Stimulated activated naive CD8-positive, alpha-beta T cell treated with anti-CD3 and anti-CD28 coated beads, Interleukin-15, Interleukin-2, amounts not matched to agents 100 U/mL and 50 U/mL, for 24 hours (primary cell): ENCODE measurements around the gene FBXL19.

ENCODE experiments used
- ATAC-seq: fragments of 150-1000 bp; cut with Tn5 transposase; one replicate; pipeline ENCODE4 v1.10.0; 2021
- DNase-seq: peaks from one replicate; pipeline ENCODE4 v3.0.0; 2021

Gene FBXL19

GRCh38 chr16:30895627-30896260, 27.6 kb upstream of the FBXL19 start:
- DNase-seq (no peak), ATAC-seq (no peak)

DNA sequence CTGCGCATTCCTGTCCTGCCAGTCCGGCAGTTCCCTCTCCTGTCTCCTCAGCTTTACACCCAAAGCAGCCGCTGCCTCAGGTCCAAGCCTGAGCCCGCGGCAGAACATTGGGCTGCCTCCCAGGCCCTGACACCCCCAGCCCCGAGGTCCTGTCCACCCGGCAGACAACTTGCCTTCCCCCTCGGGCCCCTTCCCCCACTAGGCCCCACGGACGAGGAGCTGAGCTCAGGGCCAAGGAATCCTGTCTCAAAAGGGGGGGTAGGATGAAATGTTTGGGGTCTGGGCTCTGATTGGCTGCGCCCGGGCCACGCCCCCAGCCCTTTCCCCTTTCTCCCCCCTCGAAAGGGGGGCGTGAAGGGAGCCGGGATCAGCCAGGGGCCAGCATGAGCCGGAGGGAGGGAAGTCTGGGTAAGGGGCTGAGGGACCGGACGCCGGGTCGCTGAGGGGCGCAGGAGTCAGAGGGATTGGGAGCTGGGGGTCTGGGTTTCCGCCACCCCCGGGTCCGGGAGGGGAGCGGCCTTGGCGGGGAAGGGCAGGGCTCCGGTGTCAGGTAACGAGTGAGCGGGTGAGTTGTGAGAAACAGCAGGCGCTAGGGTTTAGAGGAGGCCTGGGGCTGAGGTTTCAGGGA, 27.0 kb upstream of the FBXL19 start, which contains the start of gene CTF1:
CTF1 (plus strand) TSS at position 354 of the 628 bp plus-strand sequence; CDS start at position 384, 30 bp downstream.
- DNase-seq (no peak), ATAC-seq (no peak)

DNA sequence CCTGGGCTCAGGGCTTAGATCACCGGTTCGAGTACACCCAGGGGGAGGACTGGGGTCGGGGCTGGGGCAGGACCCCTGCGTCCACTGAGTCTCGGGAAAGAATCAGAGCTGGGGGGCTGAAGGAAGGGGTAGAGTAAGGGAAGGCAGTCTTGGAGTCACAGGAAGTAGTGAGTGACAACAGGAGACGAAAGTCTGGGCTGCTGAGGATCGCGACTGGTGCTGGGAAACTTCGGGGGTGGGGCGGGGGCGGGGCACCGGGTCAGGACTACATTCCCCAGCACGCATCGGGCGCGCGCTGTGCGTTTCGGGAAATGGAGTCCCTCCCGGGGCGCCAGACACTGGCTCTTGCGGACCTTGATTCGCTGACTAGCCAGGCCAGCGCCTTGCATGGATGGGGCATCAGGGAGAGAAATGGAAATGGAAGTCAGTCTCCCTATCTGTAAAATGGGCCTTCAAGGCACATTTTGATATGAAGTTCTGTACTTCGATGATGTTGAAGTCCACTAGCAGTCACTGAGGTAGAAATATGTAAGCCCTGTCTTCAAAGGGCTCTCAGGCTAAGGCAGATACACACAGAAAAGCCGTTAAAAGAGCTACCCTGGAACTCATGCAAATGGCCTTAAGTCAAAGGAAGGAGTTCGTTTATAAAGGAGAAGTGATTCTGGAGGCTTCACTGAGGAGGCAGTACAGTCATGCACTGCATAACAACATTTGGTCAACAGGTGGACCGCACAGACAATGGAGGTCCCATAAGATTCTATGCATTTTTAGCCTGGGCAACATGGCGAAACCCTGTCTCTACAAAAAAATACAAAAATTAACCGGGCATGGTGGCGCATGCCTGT, 26.3 kb upstream of the FBXL19 start:
- DNase-seq: peak; percentile 86

DNA sequence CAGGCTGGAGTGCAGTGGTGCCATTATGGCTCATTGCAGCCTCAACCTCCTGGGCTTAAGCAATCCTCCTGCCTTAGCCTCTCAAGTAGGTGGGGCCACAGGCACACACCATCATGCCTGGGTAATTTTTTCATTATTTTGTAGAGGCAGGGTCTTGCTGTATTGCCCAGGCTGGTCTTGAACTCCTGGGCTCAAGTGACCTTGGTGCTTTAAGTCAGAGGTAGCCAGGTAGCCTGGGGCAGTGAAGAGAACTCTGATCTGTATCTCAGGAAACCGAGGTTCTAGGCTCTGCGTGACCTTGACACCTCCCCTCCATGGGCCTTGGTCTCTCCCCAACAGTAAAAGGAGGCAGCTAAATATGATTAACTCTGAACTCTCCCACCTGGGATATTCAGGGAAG, 23.6 kb upstream of the FBXL19 start:
- DNase-seq (no peak), ATAC-seq (no peak)

More for the DNA sequence above, 26.3 kb upstream of the FBXL19 start:
- peak; percentile 68 for ATAC-seq

DNA sequence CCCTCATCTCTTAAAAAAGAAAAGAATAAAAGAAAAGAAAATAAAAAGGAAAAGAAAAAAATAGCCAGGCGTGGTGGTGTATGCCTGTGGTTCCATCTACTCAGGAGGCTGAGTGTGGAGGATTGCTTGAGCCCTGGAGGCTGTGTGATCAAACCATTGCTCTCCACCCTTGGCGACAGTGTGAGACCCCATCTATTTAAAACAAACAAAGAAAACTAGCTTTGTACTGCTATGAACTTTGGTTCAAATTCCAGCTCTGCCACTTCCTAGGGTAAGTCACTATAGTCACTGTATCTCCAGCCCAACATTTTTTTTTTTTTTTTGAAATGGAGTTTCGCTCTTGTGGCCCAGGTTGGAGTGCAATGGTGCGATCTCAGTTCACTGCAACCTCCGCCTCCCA, 22.8 kb upstream of the FBXL19 start:
- ATAC-seq (no peak), DNase-seq (no peak)

GRCh38 chr16:30901201-30902028, 22.0 kb upstream of the FBXL19 start:
- no peak for ATAC-seq
- DNase-seq: no peak

DNA sequence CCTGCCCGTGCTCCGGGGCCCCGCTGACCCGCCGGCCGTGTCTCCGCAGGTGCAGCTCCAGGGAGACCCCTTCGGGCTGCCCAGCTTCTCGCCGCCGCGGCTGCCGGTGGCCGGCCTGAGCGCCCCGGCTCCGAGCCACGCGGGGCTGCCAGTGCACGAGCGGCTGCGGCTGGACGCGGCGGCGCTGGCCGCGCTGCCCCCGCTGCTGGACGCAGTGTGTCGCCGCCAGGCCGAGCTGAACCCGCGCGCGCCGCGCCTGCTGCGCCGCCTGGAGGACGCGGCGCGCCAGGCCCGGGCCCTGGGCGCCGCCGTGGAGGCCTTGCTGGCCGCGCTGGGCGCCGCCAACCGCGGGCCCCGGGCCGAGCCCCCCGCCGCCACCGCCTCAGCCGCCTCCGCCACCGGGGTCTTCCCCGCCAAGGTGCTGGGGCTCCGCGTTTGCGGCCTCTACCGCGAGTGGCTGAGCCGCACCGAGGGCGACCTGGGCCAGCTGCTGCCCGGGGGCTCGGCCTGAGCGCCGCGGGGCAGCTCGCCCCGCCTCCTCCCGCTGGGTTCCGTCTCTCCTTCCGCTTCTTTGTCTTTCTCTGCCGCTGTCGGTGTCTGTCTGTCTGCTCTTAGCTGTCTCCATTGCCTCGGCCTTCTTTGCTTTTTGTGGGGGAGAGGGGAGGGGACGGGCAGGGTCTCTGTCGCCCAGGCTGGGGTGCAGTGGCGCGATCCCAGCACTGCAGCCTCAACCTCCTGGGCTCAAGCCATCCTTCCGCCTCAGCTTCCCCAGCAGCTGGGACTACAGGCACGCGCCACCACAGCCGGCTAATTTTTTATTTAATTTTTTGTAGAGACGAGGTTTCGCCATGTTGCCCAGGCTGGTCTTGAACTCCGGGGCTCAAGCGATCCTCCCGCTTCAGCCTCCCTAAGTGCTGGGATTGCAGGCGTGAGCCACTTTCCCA, 21.1 kb upstream of the FBXL19 start:
- DNase-seq (peak; percentile 72), ATAC-seq (peak; percentile 82)

DNA sequence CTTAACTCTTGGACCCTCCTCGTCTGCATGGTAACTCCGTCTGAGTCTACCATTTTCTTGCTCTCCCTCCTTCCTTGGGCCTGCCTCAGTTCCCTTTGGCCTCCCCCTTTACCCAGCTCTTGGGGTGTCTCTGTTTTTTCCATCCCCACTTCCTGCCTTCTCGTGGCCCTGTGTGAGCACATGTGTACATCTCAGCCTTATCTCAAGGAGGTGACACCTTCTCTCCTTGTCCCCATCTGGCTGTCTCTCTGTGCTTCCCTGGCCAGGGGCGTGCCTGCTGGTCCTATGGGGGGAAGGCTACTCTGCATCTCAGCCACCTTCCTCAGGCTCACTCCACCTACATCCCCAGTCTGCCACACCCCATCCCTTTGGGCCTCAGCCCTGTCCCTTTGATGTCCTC, 20.4 kb upstream of the FBXL19 start:
- ATAC-seq (peak; percentile 41), DNase-seq (no peak)

- ATAC-seq: no peak
- DNase-seq: no peak
These were observed 19.8 kb upstream of the FBXL19 start for GRCh38 chr16:30903596-30903995.

- no peak for ATAC-seq
- DNase-seq: no peak
These were observed 19.1 kb upstream of the FBXL19 start for GRCh38 chr16:30904114-30904780.

- DNase-seq (no peak), ATAC-seq (no peak)
These were observed 16.3 kb upstream of the FBXL19 start for GRCh38 chr16:30907064-30907463.

DNA sequence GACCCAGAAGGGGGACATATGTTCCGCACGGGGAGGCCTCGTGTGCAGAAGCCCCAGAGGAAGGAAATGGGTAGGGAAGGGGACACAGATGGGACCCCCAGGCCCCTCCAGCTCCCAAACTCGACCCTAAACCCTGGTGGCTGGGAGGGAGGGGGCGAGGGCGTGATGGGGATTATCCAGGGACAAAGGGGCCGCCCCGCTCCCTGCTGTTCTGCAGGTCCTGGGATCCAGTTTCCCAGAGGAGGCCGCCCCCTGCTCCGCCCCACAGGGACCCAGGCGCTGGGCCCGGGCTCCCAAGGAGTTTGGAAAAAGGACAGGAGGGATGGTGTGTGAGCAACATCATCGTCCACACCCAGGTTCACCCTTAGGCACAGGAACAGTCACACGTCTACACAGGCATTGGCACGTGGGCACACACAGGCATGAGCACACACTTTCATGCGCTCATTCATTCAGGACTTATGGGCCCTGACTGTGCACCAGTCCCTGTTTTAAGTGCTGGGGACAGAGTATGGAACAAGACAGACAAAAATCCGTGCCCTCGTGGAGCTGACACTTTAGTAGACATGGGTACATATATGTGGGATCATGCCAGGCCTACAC, 12.8 kb upstream of the FBXL19 start:
- DNase-seq: no peak
- ATAC-seq: no peak

- ATAC-seq (no peak), DNase-seq (no peak)
These were observed 10.5 kb upstream of the FBXL19 start for GRCh38 chr16:30912794-30913412.

DNA sequence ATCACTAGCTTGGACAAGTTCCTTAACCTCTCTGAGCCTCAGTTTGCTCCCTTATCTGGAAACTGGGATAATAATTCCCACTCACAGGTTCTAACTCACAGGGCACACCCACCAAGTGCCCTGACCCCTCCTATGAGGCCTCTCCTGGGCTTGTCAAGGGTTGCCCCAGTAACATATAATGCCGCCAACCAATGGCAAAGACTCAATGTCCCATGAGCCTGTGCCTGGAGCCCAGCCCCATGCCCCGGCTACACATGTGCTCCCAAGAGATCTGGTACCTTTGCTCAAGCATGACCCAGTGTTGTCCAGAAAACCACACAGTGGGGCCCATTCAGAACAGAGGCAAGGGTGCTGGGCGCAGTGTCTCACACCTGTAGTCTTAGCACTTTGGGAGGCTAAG, 8.5 kb upstream of the FBXL19 start:
- DNase-seq (no peak), ATAC-seq (no peak)

GRCh38 chr16:30918614-30919013, 4.8 kb upstream of the FBXL19 start:
- ATAC-seq: no peak
- no peak for DNase-seq

- DNase-seq (no peak), ATAC-seq (no peak)
These were observed 2.5 kb upstream of the FBXL19 start for GRCh38 chr16:30920891-30921290.

- no peak for ATAC-seq
- no peak for DNase-seq
These were observed 2.0 kb upstream of the FBXL19 start for GRCh38 chr16:30921459-30921747.

DNA sequence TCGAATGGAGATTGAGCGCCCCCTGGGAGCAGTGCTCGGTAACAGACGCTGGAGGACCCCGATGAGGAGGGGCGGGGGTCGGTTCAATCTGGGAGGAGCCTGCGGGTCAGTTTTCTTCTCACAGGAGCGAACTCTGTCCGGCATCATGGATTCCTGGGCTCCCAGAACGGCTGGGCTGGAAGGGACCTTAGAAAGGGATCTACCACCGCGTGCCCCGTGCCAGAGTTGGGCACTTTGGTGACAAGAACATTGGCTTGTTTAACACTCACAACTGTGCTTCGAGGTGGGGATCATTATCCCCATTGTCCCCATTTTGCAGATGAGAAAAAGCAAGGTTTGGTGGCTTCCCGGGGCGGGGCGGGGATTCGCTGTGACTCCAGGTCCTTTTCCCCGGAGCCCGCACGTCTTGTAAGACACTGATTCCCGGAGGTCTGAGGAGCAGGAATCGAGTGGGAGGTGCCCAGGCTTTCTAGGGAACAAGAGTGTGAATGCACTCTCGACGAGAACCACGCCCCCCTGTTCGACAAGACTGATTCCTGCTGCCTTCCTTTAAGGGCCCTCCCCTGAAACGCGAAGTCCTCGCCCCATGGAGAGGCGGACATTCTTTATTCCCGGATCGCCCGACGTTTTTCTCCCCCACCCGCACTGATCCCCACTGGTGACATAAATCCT, 1.5 kb upstream of the FBXL19 start:
- peak; percentile 92 for DNase-seq
- ATAC-seq: no peak

- DNase-seq (peak; percentile 99), ATAC-seq (peak; percentile 87)
These were observed 882 bp upstream of the FBXL19 start for GRCh38 chr16:30922420-30922959.
